K562 (cell line): ENCODE results near the gene TMEM271. TPM values are rescaled to one million over a fixed set of nuclear protein-coding genes. Genes with fewer than 3 reads are reported as not detected.

Source experiments
- ATAC-seq: fragments of 200-7000 bp; cut with Tn5 transposase; 3 replicates; pipeline ENCODE4 v1.9.1; 2020; ENCODE audit warnings: moderate library complexity
- BruUV-seq: library from RNA; stranded (reverse); fragments of 400-500 nt; replicated peaks from 2 replicates; lab custom pipeline; 2021; lab: Mats Ljungman, UMichigan
- CTCF ChIA-PET: fragments of 300-600 bp; formaldehyde crosslinking; extraction: SDS; loops from one replicate; lab custom pipeline; 2021; ENCODE audit warnings: low intra/inter-chr PET ratio; lab: Yijun Ruan, JAX
- POLR2A ChIA-PET: fragments of 300-600, 350-650 bp; sonication (Branson Sonifier 250); formaldehyde crosslinking; extraction: SDS; loops from one replicate; lab custom pipeline; 2021; ENCODE audit warnings: antibody characterized with exemption, inconsistent platforms; lab: Yijun Ruan, JAX
- DNase-seq, 4 experiments: peaks; one replicate each; pipeline versions ENCODE4 v3.0.0 to v3.0.0-alpha.2; 2011 to 2018; ENCODE audit warnings: low spot score in 3 of 4, mixed read lengths in 3 of 4; ENCODE audit errors: extremely low read depth in 1 of 4
- FAIRE-seq: peaks from 2 replicates; lab custom pipeline; 2011; peaks lifted over from hg19 to GRCh38; lab: Jason Lieb, UNC
- H2AFZ ChIP-seq: 2 replicates; pipeline ENCODE4 v1.6.0; 2011; ENCODE audit warnings: low read depth, low read length, control low read depth, inconsistent platforms
- H3K27ac ChIP-seq: fragments of 200-600 bp; 3 replicates; pipeline ENCODE4 v1.8.0; 2011; ENCODE audit warnings: low read depth, mild to moderate bottlenecking, control low read depth, inconsistent platforms, low read length, moderate library complexity, mixed read lengths; ENCODE audit errors: extremely low read depth
- H3K27me3 ChIP-seq, 2 experiments: fragments of 300-600 bp in 1 of 2; 2 replicates in 1 of 2; 3 replicates in 1 of 2; pipeline versions ENCODE4 v1.6.0 to v1.8.0; 2011; ENCODE audit warnings: inconsistent platforms in 2 of 2, low read length in 2 of 2, mild to moderate bottlenecking in 1 of 2, mixed read lengths in 1 of 2, moderate library complexity in 1 of 2; ENCODE audit not compliant: control insufficient read depth in 2 of 2, insufficient read depth in 2 of 2
- H3K36me3 ChIP-seq: fragments of 300-600 bp; 3 replicates; pipeline ENCODE4 v1.8.0; 2011; ENCODE audit warnings: mild to moderate bottlenecking, low read length, inconsistent platforms; ENCODE audit not compliant: control insufficient read depth, insufficient read depth
- H3K4me1 ChIP-seq, 2 experiments: fragments of 200-600 bp in 1 of 2; replicated peaks in 1 of 2; 2 replicates in 1 of 2; 3 replicates in 1 of 2; pipeline versions ENCODE4 v1.5.1 to v1.8.0; 2011; ENCODE audit warnings: inconsistent platforms in 2 of 2, low read length in 2 of 2, mild to moderate bottlenecking in 1 of 2, mixed read lengths in 1 of 2, moderate library complexity in 1 of 2; ENCODE audit not compliant: control insufficient read depth in 2 of 2, insufficient read depth in 2 of 2
- H3K4me2 ChIP-seq: 2 replicates; pipeline ENCODE4 v1.6.1; 2011; ENCODE audit warnings: low read length, control low read depth, inconsistent platforms, mixed read lengths; ENCODE audit not compliant: insufficient read depth
- H3K4me3 ChIP-seq: fragments of 200-600 bp; sonication (generic), shearing (Covaris generic); 2 replicates; pipeline ENCODE4 v1.5.1; 2016; ENCODE audit warnings: control low read depth, inconsistent platforms
- H3K79me2 ChIP-seq: fragments of 200-600 bp; 3 replicates; pipeline ENCODE4 v1.8.0; 2011; ENCODE audit warnings: low read length, inconsistent platforms; ENCODE audit not compliant: control insufficient read depth, insufficient read depth
- H3K9ac ChIP-seq, 2 experiments: 2 replicates each; pipeline versions ENCODE4 v1.6.0 to v1.6.1; 2011; ENCODE audit warnings: low read depth in 2 of 2, low read length in 2 of 2, control low read depth in 1 of 2, inconsistent platforms in 1 of 2, mild to moderate bottlenecking in 1 of 2, mixed read lengths in 1 of 2; ENCODE audit not compliant: insufficient read depth in 1 of 2
- H3K9me1 ChIP-seq: one replicate; pipeline ENCODE4 v1.6.0; 2011; ENCODE audit warnings: inconsistent platforms, mild to moderate bottlenecking, low read length, moderate library complexity; ENCODE audit not compliant: control insufficient read depth, insufficient read depth
- H3K9me3 ChIP-seq: replicated peaks from 2 replicates; pipeline ENCODE4 v1.5.1; 2011; ENCODE audit warnings: low read depth, low read length, inconsistent platforms; ENCODE audit not compliant: control insufficient read depth, insufficient read depth
- H4K20me1 ChIP-seq: replicated peaks from 2 replicates; pipeline ENCODE4 v1.6.1; 2011; ENCODE audit warnings: low read length, inconsistent platforms, mixed read lengths; ENCODE audit not compliant: control insufficient read depth, insufficient read depth
- ASH1L ChIP-seq: fragments of 450-650 bp; IDR thresholded peaks from 2 replicates; pipeline ENCODE4 v1.6.1; 2018; ENCODE audit warnings: borderline replicate concordance, mild to moderate bottlenecking, low read depth; ENCODE audit not compliant: partially characterized antibody
- CREM ChIP-seq: IDR thresholded peaks from 2 replicates; pipeline ENCODE4 v1.6.1; 2014; ENCODE audit warnings: antibody characterized with exemption, low read depth
- DDX20 ChIP-seq: fragments of 450-650 bp; IDR thresholded peaks from 2 replicates; pipeline ENCODE4 v1.6.1; 2016; ENCODE audit warnings: missing genetic modification characterization, low read depth, mild to moderate bottlenecking, missing compliant biosample characterization, moderate library complexity
- DIDO1 ChIP-seq: fragments of 450-650 bp; IDR thresholded peaks from 2 replicates; pipeline ENCODE4 v1.6.1; 2016; ENCODE audit warnings: low read depth, missing biosample characterization, missing genetic modification characterization
- GMEB1 ChIP-seq: fragments of 250-450 bp; sonication (Bioruptor Pico); IDR thresholded peaks from 2 replicates; pipeline ENCODE4 v1.4.0; 2020; ENCODE audit warnings: mild to moderate bottlenecking
- HMGXB4 ChIP-seq: sonication (generic); formaldehyde crosslinking; IDR thresholded peaks from 2 replicates; pipeline ENCODE4 v1.8.1; 2023; ENCODE audit warnings: mild to moderate bottlenecking, missing genetic modification reagents
- MAX ChIP-seq: sonication (generic); formaldehyde crosslinking; IDR thresholded peaks from 2 replicates; pipeline ENCODE4 v1.9.0; 2022; ENCODE audit warnings: mild to moderate bottlenecking, missing genetic modification reagents
- MEF2D ChIP-seq: conservative IDR thresholded peaks from 2 replicates; pipeline ENCODE4 v1.6.1; 2016; ENCODE audit warnings: low read depth, missing genetic modification characterization, missing compliant biosample characterization
- POLR2AphosphoS5 ChIP-seq: IDR thresholded peaks from 2 replicates; pipeline ENCODE4 v1.6.1; 2011; ENCODE audit warnings: mild to moderate bottlenecking, low read depth, low read length, moderate library complexity; ENCODE audit not compliant: control insufficient read depth, insufficient read depth
- POLR3A ChIP-seq: IDR thresholded peaks from 2 replicates; pipeline ENCODE4 v1.6.1; 2011; ENCODE audit warnings: borderline replicate concordance, mild to moderate bottlenecking, moderate library complexity; ENCODE audit not compliant: insufficient read length, insufficient read depth; ENCODE audit errors: extremely low read depth
- RBM15 ChIP-seq: fragments of 200-400 bp; formaldehyde crosslinking; IDR thresholded peaks from 2 replicates; pipeline ENCODE4 v1.6.1; 2018; ENCODE audit warnings: mild to moderate bottlenecking, low read length, moderate library complexity; ENCODE audit not compliant: insufficient read depth
- TAF9B ChIP-seq: fragments of 450-650 bp; IDR thresholded peaks from 2 replicates; pipeline ENCODE4 v1.6.1; 2018; ENCODE audit warnings: mild to moderate bottlenecking; ENCODE audit not compliant: partially characterized antibody
- TEAD1 ChIP-seq, 2 experiments: fragments of 450-650 bp in 1 of 2; sonication (generic) in 1 of 2; formaldehyde crosslinking; IDR thresholded peaks; 2 replicates each; pipeline versions ENCODE4 v1.4.0 to v1.8.0; 2020 to 2022; ENCODE audit warnings: mild to moderate bottlenecking in 2 of 2, missing genetic modification reagents in 1 of 2
- ZNF324 ChIP-seq: fragments of 250-450 bp; sonication (Bioruptor Pico); IDR thresholded peaks from 2 replicates; pipeline ENCODE4 v1.4.0; 2020; ENCODE audit warnings: mild to moderate bottlenecking
- ZNF766 ChIP-seq: fragments of 200-800 bp; sonication (Bioruptor generic); conservative IDR thresholded peaks from 2 replicates; pipeline ENCODE4 v1.6.1; 2016; ENCODE audit warnings: missing genetic modification characterization, missing compliant biosample characterization
- ZNF830 ChIP-seq: fragments of 250-450 bp; sonication (Bioruptor Pico); IDR thresholded peaks from 2 replicates; pipeline ENCODE4 v1.5.0; 2021; ENCODE audit warnings: mild to moderate bottlenecking
- ZSCAN32 ChIP-seq: fragments of 450-650 bp; formaldehyde crosslinking; IDR thresholded peaks from 2 replicates; pipeline ENCODE4 v1.4.0; 2020; ENCODE audit warnings: mild to moderate bottlenecking, moderate library complexity
- WGBS: fragments of 100-300 bp; shearing (Covaris generic); methylation state at CpG from one replicate; pipeline ENCODE4 v1.1.6; 2016; ENCODE audit warnings: low coverage, mixed read lengths; ENCODE audit not compliant: insufficient coverage; ENCODE audit errors: missing lambda C conversion rate; 5-methylcytosine and 5-hydroxymethylcytosine counted together
- in situ Hi-C: fragments of 300-500 bp; cut with MboI; formaldehyde crosslinking; loops from 4 replicates; pipeline ENCODE4 v1.15.0; 2018; ENCODE audit warnings: inconsistent platforms, mixed read lengths
- intact Hi-C: fragments of 100-400 bp; cut with micrococcal nuclease; formaldehyde crosslinking; loops from 2 replicates; pipeline ENCODE4 v1.14.2; 2022
- polyA plus RNA-seq, 8 experiments: library from polyadenylated mRNA; depleted of rRNA in 4 of 8; stranded (reverse) in 5 of 8; unstranded in 3 of 8; fragments of >200 nt; fragmentation: Nextera tagmentation in 2 of 8; fragmentation: Illumina TruSeq in 1 of 8; extraction: Ambion mirVana in 2 of 8; extraction: Trizol in 1 of 8; gene quantifications; 2 replicates each; pipeline versions ENCODE4 v1.2.1 to v1.2.3, GENCODE V29; 2011 to 2014; ENCODE audit warnings: inconsistent platforms in 1 of 8, missing spikeins in 1 of 8
- total RNA-seq, 7 experiments: library from RNA; depleted of rRNA in 6 of 7; stranded (reverse); fragments of >200 nt in 6 of 7; fragmentation: Illumina TruSeq in 2 of 7; extraction: Trizol in 2 of 7; gene quantifications; 2 replicates each; pipeline versions ENCODE4 v1.2.1 to v1.2.3, GENCODE V29; 2011 to 2021; ENCODE audit warnings: low replicate concordance in 1 of 7

The TMEM271 gene
- total and polyA plus RNA-seq, 9 of the 15 experiments (the other 6 are each of a cell fraction or from before 2014, with no cell fraction given): not detected

- no peak overlapping the region for H3K4me3 ChIP-seq
- H3K27ac ChIP-seq: no peak overlapping the region
- DNase-seq (no peak), ATAC-seq (no peak), FAIRE-seq (no peak)
- in situ Hi-C loops (no loop called here), intact Hi-C loops (no loop called here)
- ChIA-PET POLR2A (interaction anchor here (0.6 to 1.1 kb wide), 2 partner anchors 11 to 34 kb away, joined by 3 to 4 read pairs; no protein-coding TSS in a partner anchor), CTCF (no interaction called here)
- no peak overlapping the region for H2AFZ ChIP-seq
- no peak overlapping the region for H3K9ac ChIP-seq
- H3K4me2 ChIP-seq: no peak overlapping the region
- H3K9me3 ChIP-seq: no peaks in the 10 kb centered on the region
- no peaks in the 10 kb centered on the region for H3K79me2 ChIP-seq
- no peaks in the 10 kb centered on the region for H3K4me1 ChIP-seq
- peaks cover 5 to 49% of the 10 kb centered on the region in 2 experiments; a peak in 4 of 5 replicates for H3K27me3 ChIP-seq
- 3% methylated on average over 18 of the region's 18 CpGs for WGBS
- no peaks in the 10 kb centered on the region for H4K20me1 ChIP-seq
- BruUV-seq: no TSS peak
- no peaks in the 10 kb centered on the region for H3K9me1 ChIP-seq
- no peaks in the 10 kb centered on the region for H3K36me3 ChIP-seq
- TF ChIP-seq ZNF830 (CRISPR knock-in tag): no peak
- TF ChIP-seq DIDO1 (tag): no peak
- TF ChIP-seq POLR3A: no peak
- no peak for TF ChIP-seq GMEB1 (CRISPR knock-in tag)
- no peak for TF ChIP-seq CREM
- no peak for TF ChIP-seq HMGXB4
- TF ChIP-seq ZSCAN32 (CRISPR knock-in tag): no peak
- no peak for TF ChIP-seq RBM15
- TF ChIP-seq POLR2AphosphoS5: no peak
- no peak for TF ChIP-seq ZNF324 (CRISPR knock-in tag)
- TF ChIP-seq DDX20 (tag): no peak
- TF ChIP-seq TAF9B: no peak
- TF ChIP-seq MAX (CRISPR knock-in tag): no peak
- no peak for TF ChIP-seq TEAD1 (CRISPR knock-in tag; IDR thresholded peaks at IDR 0.05)
- TF ChIP-seq MEF2D (tag): no peak
- no peak for TF ChIP-seq ASH1L
- TF ChIP-seq ZNF766 (CRISPR knock-in tag): no peak
These were observed 41.8 kb upstream of the TMEM271 start for GRCh38 chr4:617644-618641.
